HepG2 (cell line): Measurements from ENCODE around the gene DFFA. TPM values are rescaled to one million over a fixed set of nuclear protein-coding genes. Genes with fewer than 3 reads are reported as not detected.
"Not testable (repeated sequence)": the region's sequence is repeated elsewhere in the genome, so short reads cannot be mapped to it uniquely, and the experiment has no call there.

Source experiments
- ATAC-seq: fragments of 200-7000 bp; cut with Tn5 transposase; 3 replicates; pipeline ENCODE4 v1.9.1; 2020; ENCODE audit warnings: mild to moderate bottlenecking, moderate library complexity
- BruUV-seq: library from RNA; stranded (reverse); fragments of 400-500 nt; replicated peaks from 2 replicates; lab custom pipeline; 2021; lab: Mats Ljungman, UMichigan
- CTCF ChIA-PET: fragments of 300-600 bp; formaldehyde crosslinking; extraction: SDS; loops from one replicate; lab custom pipeline; 2021; ENCODE audit warnings: low total read pairs, inconsistent platforms, low intra/inter-chr PET ratio; lab: Yijun Ruan, JAX
- POLR2A ChIA-PET: fragments of 350-600 bp; sonication (Branson Sonifier 250); formaldehyde crosslinking; loops from one replicate; lab custom pipeline; 2020; ENCODE audit warnings: antibody characterized with exemption, inconsistent platforms; lab: Yijun Ruan, JAX
- DNase-seq: peaks from one replicate; pipeline ENCODE4 v3.0.0-alpha.2; 2015; ENCODE audit warnings: low spot score
- FAIRE-seq: peaks from 3 replicates; lab custom pipeline; 2011; peaks lifted over from hg19 to GRCh38; lab: Jason Lieb, UNC
- H2AFZ ChIP-seq: one replicate; pipeline ENCODE4 v1.6.1; 2011; ENCODE audit warnings: low read length, inconsistent platforms
- H3K27ac ChIP-seq: fragments of 300-600 bp; 3 replicates; pipeline ENCODE4 v1.8.0; 2011; ENCODE audit warnings: mixed run types, mild to moderate bottlenecking, mixed read lengths, low read length, inconsistent platforms; ENCODE audit not compliant: insufficient read depth; ENCODE audit errors: extremely low read length
- H3K27me3 ChIP-seq, 2 experiments: fragments of 200-600 bp in 1 of 2; 2 replicates in 1 of 2; 3 replicates in 1 of 2; pipeline versions ENCODE4 v1.6.0 to v1.8.0; 2011; ENCODE audit warnings: low read length in 2 of 2, mild to moderate bottlenecking in 2 of 2, moderate library complexity in 2 of 2, inconsistent platforms in 1 of 2; ENCODE audit not compliant: insufficient read depth in 2 of 2, control insufficient read depth in 1 of 2
- H3K36me3 ChIP-seq, 2 experiments: fragments of 200-600 bp in 1 of 2; replicated peaks in 1 of 2; 2 replicates in 1 of 2; 3 replicates in 1 of 2; pipeline versions ENCODE4 v1.5.1 to v1.8.0; 2011; ENCODE audit warnings: low read length in 2 of 2, inconsistent platforms in 1 of 2; ENCODE audit not compliant: insufficient read depth in 2 of 2, control insufficient read depth in 1 of 2
- H3K4me1 ChIP-seq: 2 replicates; pipeline ENCODE4 v1.5.1; 2012; ENCODE audit warnings: low read length, inconsistent platforms; ENCODE audit not compliant: insufficient read depth
- H3K4me2 ChIP-seq: 2 replicates; pipeline ENCODE4 v1.6.0; 2011; ENCODE audit warnings: low read depth, low read length, inconsistent platforms
- H3K4me3 ChIP-seq, 3 experiments: fragments of 200-600 bp in 1 of 3; sonication (generic), shearing (Covaris generic) in 1 of 3; replicated peaks in 1 of 3; 2 replicates each; pipeline ENCODE4 v1.5.1; 2011 to 2016; ENCODE audit warnings: low read length in 3 of 3, inconsistent platforms in 2 of 3, low read depth in 2 of 3, mild to moderate bottlenecking in 2 of 3, control low read depth in 1 of 3, mixed read lengths in 1 of 3; ENCODE audit not compliant: insufficient read depth in 1 of 3
- H3K79me2 ChIP-seq: one replicate; pipeline ENCODE4 v1.6.1; 2011; ENCODE audit warnings: low read length, inconsistent platforms; ENCODE audit not compliant: insufficient read depth
- H3K9ac ChIP-seq: 2 replicates; pipeline ENCODE4 v1.6.0; 2011; ENCODE audit warnings: mild to moderate bottlenecking, low read depth, low read length, inconsistent platforms; ENCODE audit not compliant: insufficient read depth
- H3K9me3 ChIP-seq: 2 replicates; pipeline ENCODE4 v1.5.1; 2012; ENCODE audit warnings: mild to moderate bottlenecking, low read length
- H4K20me1 ChIP-seq: 2 replicates; pipeline ENCODE4 v1.6.0; 2011; ENCODE audit warnings: inconsistent platforms, mild to moderate bottlenecking, low read length, moderate library complexity; ENCODE audit not compliant: insufficient read depth
- NFE2L2 ChIP-seq: fragments of 150-350 bp; IDR thresholded peaks from 2 replicates; pipeline ENCODE4 v1.6.1; 2014; ENCODE audit warnings: low read length
- NPAS2 ChIP-seq: sonication (generic); formaldehyde crosslinking; IDR thresholded peaks from 2 replicates; pipeline ENCODE4 v1.8.0; 2022; ENCODE audit warnings: mild to moderate bottlenecking, missing genetic modification reagents, borderline replicate concordance
- ZNF121 ChIP-seq: sonication (generic); formaldehyde crosslinking; IDR thresholded peaks from 2 replicates; pipeline ENCODE4 v1.5.0; 2020; ENCODE audit warnings: mild to moderate bottlenecking, missing genetic modification reagents
- WGBS: methylation state at CpG from one replicate; pipeline ENCODE4 v1.1.6; 2017; ENCODE audit warnings: low lambda C conversion rate; 5-methylcytosine and 5-hydroxymethylcytosine counted together
- in situ Hi-C: cut with HindIII; loops from 2 replicates; pipeline ENCODE4 v1.10.0; 2017; ENCODE audit warnings: low pct_unique_long_range_greater_than_20kb; ENCODE audit not compliant: extremely low pct_ligation_motif_present
- intact Hi-C: fragments of 100-400 bp; cut with micrococcal nuclease; formaldehyde crosslinking; loops from one replicate; pipeline ENCODE4 v1.10.0; 2022; ENCODE audit not compliant: unreplicated experiment
- polyA plus RNA-seq, 8 experiments: library from polyadenylated mRNA; depleted of rRNA in 3 of 8; stranded (reverse) in 7 of 8; unstranded in 1 of 8; fragments of >200 nt; fragmentation: Illumina TruSeq in 4 of 8; extraction: Trizol in 4 of 8; gene quantifications; 2 replicates each; pipeline versions ENCODE4 v1.2.1 to v1.2.3, GENCODE V29; 2011 to 2016; ENCODE audit warnings: low read depth in 4 of 8, missing spikeins in 1 of 8, mixed read lengths in 1 of 8; ENCODE audit not compliant: insufficient read depth in 1 of 8
- total RNA-seq, 5 experiments: library from RNA; depleted of rRNA; stranded (reverse); fragments of >200 nt; fragmentation: Illumina TruSeq; extraction: Trizol; gene quantifications; 2 replicates each; pipeline ENCODE4 v1.2.3, GENCODE V29; 2016; ENCODE audit warnings: low read depth in 1 of 5

DFFA gene
- total and polyA plus RNA-seq, 2 of the 13 experiments (the other 11 are each of a cell fraction or from before 2014, with no cell fraction given) = 16.5 to 33.9 TPM

DNA sequence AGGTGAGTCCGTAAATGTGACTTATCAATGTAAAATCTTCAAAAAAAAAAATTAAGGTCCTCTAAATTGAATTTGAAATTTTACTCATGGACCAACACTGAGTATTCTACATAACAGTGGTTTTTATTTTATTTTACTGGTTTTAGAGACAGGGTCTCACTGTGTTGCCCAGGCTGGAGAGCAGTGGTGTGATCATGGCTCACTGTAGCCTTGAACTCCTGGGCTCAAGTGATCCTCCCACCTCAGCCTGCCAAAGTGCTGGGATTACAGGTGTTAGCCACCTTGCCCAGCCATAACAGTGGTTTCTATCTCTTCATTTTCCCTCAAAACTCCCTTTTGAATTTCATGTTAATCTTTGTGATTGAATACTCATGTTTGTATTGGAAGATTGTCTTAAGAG lies 56.4 kb downstream of the DFFA start:
- peak overlapping the region; percentile 14 for H3K27ac ChIP-seq
- ATAC-seq, H3K79me2 ChIP-seq, H3K4me1 ChIP-seq, in situ Hi-C loops, H3K4me2 ChIP-seq, H3K4me3 ChIP-seq, H3K9ac ChIP-seq, FAIRE-seq, intact Hi-C loops, BruUV-seq, H4K20me1 ChIP-seq, CTCF ChIA-PET, H3K27me3 ChIP-seq, POLR2A ChIA-PET, H2AFZ ChIP-seq, H3K9me3 ChIP-seq, DNase-seq: not testable (repeated sequence)
- 100% methylated on average over 1 of the region's 1 CpG for WGBS
- peaks cover 25 to 86% of the 10 kb centered on the region in 2 experiments for H3K36me3 ChIP-seq
- TF ChIP-seq ZNF121 (CRISPR knock-in tag) = peak; percentile 77

DNA sequence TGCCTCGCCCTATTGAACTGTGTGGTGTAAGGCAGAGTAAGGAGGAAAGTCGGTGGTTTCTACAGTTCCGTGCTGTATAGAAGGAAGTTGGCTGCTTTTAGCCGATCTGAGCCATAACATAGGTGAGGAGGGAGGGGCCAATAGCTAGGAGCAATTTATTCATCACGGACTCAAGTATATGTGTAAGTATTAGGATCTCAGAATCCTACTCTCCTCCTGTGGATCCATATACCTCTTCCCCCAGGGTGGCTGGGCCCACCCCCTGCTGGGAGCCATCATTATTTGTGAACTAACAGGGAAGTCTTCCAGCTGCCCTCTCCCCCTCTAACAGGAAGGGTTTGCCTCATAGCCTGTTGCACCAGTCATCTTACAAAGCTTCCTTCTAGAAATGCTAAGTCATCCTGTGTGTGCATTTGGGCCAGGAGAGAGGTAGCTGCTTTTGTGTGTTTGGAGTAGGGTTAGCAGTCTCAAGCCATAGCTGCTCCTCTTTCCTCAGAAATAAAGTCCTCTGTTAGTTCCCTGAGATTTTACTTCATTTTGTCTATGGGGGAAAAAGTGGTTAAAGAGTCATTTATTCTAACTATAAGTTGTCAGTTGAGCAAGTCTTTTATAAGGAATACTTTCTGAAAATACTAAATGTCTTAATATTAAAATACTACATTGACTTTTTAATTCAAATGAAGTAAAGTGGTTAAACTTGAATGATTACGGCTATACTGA lies 57.0 kb downstream of the DFFA start:
- no peak overlapping the region for H3K4me2 ChIP-seq
- 87% methylated on average over 6 of the region's 6 CpGs for WGBS
- ChIA-PET CTCF (no interaction called here), POLR2A (no interaction called here)
- ATAC-seq (no peak), DNase-seq (peak; percentile 24), FAIRE-seq (peak; percentile 15)
- no peak overlapping the region for H2AFZ ChIP-seq
- no peak overlapping the region for H3K4me3 ChIP-seq
- intact Hi-C loops = no loop called here
- no peaks in the 10 kb centered on the region for H4K20me1 ChIP-seq
- no peak overlapping the region for H3K9ac ChIP-seq
- H3K79me2 ChIP-seq = no peaks in the 10 kb centered on the region
- H3K36me3 ChIP-seq = peaks cover 26 to 86% of the 10 kb centered on the region in 2 experiments
- H3K27ac ChIP-seq = peak overlapping the region; percentile 14
- TF ChIP-seq NFE2L2 (peak; percentile 64; the same call in 1 of the 2 replicates), NPAS2 (no peak)
- TF ChIP-seq, all 625 proteins: peak for 1
- Histone ChIP-seq H3K27me3 (no peaks in the 10 kb centered on the region), H3K4me1 (no peaks in the 10 kb centered on the region), H3K9me3 (no peaks in the 10 kb centered on the region)
- no TSS peak for BruUV-seq
- in situ Hi-C loops = no loop called here
